Kidney (tissue), 14 donors: ENCODE results near the gene UTY. TPM values are rescaled to one million over a fixed set of nuclear protein-coding genes. Genes with fewer than 3 reads are reported as not detected.

Experiments used
- DNase-seq, 5 donors: peaks; one replicate each; pipeline ENCODE4 v3.0.0-alpha.2; 2013 to 2020
- FAIRE-seq: peaks from 2 replicates; lab custom pipeline; 2012; peaks lifted over from hg19 to GRCh38; lab: Jason Lieb, UNC
- H3K27ac ChIP-seq, 2 donors: one replicate each; pipeline ENCODE4 v1.7.0; 2013; ENCODE audit warnings: low read depth in 2 of 2, low read length in 2 of 2, inconsistent platforms in 1 of 2
- H3K27me3 ChIP-seq: one replicate; pipeline ENCODE4 v1.7.1; 2013; ENCODE audit warnings: low read length, inconsistent platforms; ENCODE audit not compliant: control insufficient read depth, insufficient read depth
- H3K36me3 ChIP-seq, 3 donors: one replicate each; pipeline versions ENCODE4 v1.7.0 to v1.7.1; 2013; ENCODE audit warnings: low read length in 3 of 3, control low read depth in 1 of 3, inconsistent platforms in 1 of 3; ENCODE audit not compliant: insufficient read depth in 3 of 3, control insufficient read depth in 2 of 3
- H3K4me1 ChIP-seq, 3 donors: one replicate each; pipeline versions ENCODE4 v1.7.0 to v1.7.1; 2013; ENCODE audit warnings: low read length in 3 of 3, inconsistent platforms in 1 of 3, low read depth in 1 of 3; ENCODE audit not compliant: control insufficient read depth in 2 of 3, insufficient read depth in 2 of 3
- H3K4me3 ChIP-seq, 3 donors: one replicate each; pipeline versions ENCODE4 v1.7.0 to v1.8.1; 2013; ENCODE audit warnings: low read length in 3 of 3, control low read depth in 1 of 3, inconsistent platforms in 1 of 3
- H3K9ac ChIP-seq, 3 donors: one replicate each; pipeline versions ENCODE4 v1.7.0 to v1.7.1; 2013; ENCODE audit warnings: low read length in 3 of 3, control low read depth in 1 of 3, inconsistent platforms in 1 of 3
- H3K9me3 ChIP-seq, 3 donors: one replicate each; pipeline versions ENCODE4 v1.7.0 to v1.7.1; 2013; ENCODE audit warnings: low read length in 3 of 3, control low read depth in 1 of 3, inconsistent platforms in 1 of 3; ENCODE audit not compliant: control insufficient read depth in 2 of 3, insufficient read depth in 1 of 3
- CTCF ChIP-seq: IDR thresholded peaks from 3 replicates; pipeline ENCODE4 v1.5.1; 2012; ENCODE audit warnings: mild to moderate bottlenecking, moderate library complexity, borderline replicate concordance; ENCODE audit not compliant: insufficient read depth; ENCODE audit errors: extremely low read depth
- intact Hi-C: fragments of 100-400 bp; cut with DNase I; formaldehyde crosslinking; loops from one replicate; pipeline ENCODE4 v1.11.1; 2022
- polyA plus RNA-seq: library from polyadenylated mRNA; stranded (reverse); fragments of 350-450 nt; fragmentation: Illumina TruSeq; extraction: RNeasy Lipid Tissue Mini Kit (QIAGEN cat#74804); gene quantifications from one replicate; pipeline ENCODE4 v1.2.3, GENCODE V29; 2014; ENCODE audit warnings: low read depth, low replicate concordance; ENCODE audit not compliant: insufficient read depth
- total RNA-seq: library from RNA; stranded (reverse); fragmentation: NEBNext Ultra II Directional; extraction: Animal tissue kit (Norgen Biotek cat#: 25700); gene quantifications from one replicate; pipeline ENCODE4 v1.2.1, GENCODE V29; 2021
- donor health status: control.
- donor health status: control.
- donor health status: control.
- donor health status: control.
- donor health status: control.
- donor health status: DM: yes; HTN: yes; CAD: no.
- donor health status: Normal renal cell carcinoma (clear cell type).

The UTY gene
- total and polyA plus RNA-seq, 2 donors from 2014 or later, result 3.4 TPM; not detected in 1

DNA sequence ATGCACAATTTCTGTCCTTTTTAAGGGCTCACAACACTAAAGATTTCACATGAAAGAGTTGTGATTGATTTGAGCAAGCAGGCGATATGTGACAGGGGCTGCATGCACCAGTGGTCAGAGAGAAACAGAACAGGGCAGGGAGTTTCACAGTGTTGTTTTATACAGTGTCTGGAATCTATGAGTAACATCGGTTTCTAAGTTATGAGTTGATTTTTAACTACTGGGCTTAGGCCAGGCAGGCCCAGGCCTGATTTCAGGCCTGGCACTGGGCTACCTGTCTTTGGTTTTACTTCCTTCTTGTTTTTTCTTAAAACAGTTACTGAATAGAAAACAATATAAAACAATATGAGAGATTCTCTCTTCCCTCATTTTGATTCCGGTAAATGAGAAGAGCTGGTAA lies 13.9 kb upstream of the UTY start:
- DNase-seq (no peak), FAIRE-seq (no peak)
- peak overlapping the region in 1 of 3 donors; percentile 26 for H3K9ac ChIP-seq
- peaks cover 0 to 6% (median 0%) of the 10 kb centered on the region in 3 donors for H3K4me1 ChIP-seq
- no peak for TF ChIP-seq CTCF
- H3K27ac ChIP-seq, result peak overlapping the region in 1 of 2 donors; percentile 47
- no peaks in the 10 kb centered on the region for H3K9me3 ChIP-seq
- no peaks in the 10 kb centered on the region for H3K27me3 ChIP-seq
- no peaks in the 10 kb centered on the region for H3K36me3 ChIP-seq
- H3K4me3 ChIP-seq, result peak overlapping the region in 1 of 3 donors; percentile 29
- intact Hi-C loops, result no loop called here

DNA sequence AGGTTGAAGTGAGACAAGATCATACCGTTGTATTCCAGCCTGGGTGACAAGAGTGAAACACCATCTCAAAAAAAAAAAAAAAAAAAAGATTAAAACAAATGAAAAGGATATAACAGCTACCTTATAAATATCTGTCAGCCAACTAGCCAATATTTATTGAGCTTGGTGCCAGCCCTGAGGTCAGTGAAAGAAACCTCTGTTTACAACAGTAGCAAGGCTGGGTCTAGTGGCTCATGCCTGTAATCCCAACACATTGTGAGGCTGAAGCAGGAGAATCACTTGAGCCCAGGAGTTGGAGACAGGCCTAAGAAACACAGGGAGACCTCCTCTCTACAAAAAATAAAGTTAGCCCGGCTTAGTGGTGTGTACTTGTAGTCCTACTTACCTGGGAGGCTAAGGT lies 12.6 kb upstream of the UTY start:
- Histone ChIP-seq H3K4me3 (no peak overlapping the region), H3K36me3 (no peaks in the 10 kb centered on the region), H3K27me3 (no peaks in the 10 kb centered on the region), H3K4me1 (peaks cover 0 to 6% (median 0%) of the 10 kb centered on the region in 3 donors), H3K9ac (no peak overlapping the region), H3K27ac (no peak overlapping the region), H3K9me3 (no peaks in the 10 kb centered on the region)
- FAIRE-seq (no peak), DNase-seq (no peak)
- intact Hi-C loops, result no loop called here
- TF ChIP-seq CTCF, result no peak

GRCh38 chrY:13488738-13489137 lies 8.9 kb upstream of the UTY start:
- intact Hi-C loops, result no loop called here
- DNase-seq (no peak), FAIRE-seq (no peak)
- no peaks in the 10 kb centered on the region for H3K27me3 ChIP-seq
- no peak overlapping the region for H3K4me3 ChIP-seq
- no peak overlapping the region for H3K27ac ChIP-seq
- H3K4me1 ChIP-seq, result peaks cover 0 to 6% (median 0%) of the 10 kb centered on the region in 3 donors
- no peaks in the 10 kb centered on the region for H3K9me3 ChIP-seq
- no peak for TF ChIP-seq CTCF
- no peak overlapping the region for H3K9ac ChIP-seq
- no peaks in the 10 kb centered on the region for H3K36me3 ChIP-seq
